Panc1 (cell line): ENCODE results near the gene C7. TPM values are rescaled to one million over a fixed set of nuclear protein-coding genes. Genes with fewer than 3 reads are reported as not detected.

Experiments
- ATAC-seq: fragments of 200-7000 bp; cut with Tn5 transposase; 2 replicates; pipeline ENCODE4 v1.9.1; 2020; ENCODE audit warnings: mild to moderate bottlenecking, moderate library complexity
- BruUV-seq: library from RNA; stranded (reverse); fragments of 400-500 nt; replicated peaks from 2 replicates; lab custom pipeline; 2021; lab: Mats Ljungman, UMichigan
- CTCF ChIA-PET: fragments of 300-600 bp; sonication (Branson Sonifier 250); formaldehyde crosslinking; loops from one replicate; lab custom pipeline; 2022; ENCODE audit warnings: antibody characterized with exemption; lab: Charles Lee
- POLR2A ChIA-PET: fragments of 300-600 bp; sonication (Branson Sonifier 250); formaldehyde crosslinking; loops from one replicate; lab custom pipeline; 2022; ENCODE audit warnings: antibody characterized with exemption; lab: Charles Lee
- DNase-seq: peaks from one replicate; pipeline ENCODE4 v3.0.0-alpha.2; 2010; ENCODE audit warnings: low read depth, low spot score
- H3K27ac ChIP-seq: 2 replicates; pipeline ENCODE4 v1.5.1; 2011; ENCODE audit warnings: mild to moderate bottlenecking, low read length, inconsistent platforms
- H3K27me3 ChIP-seq: fragments of 200-500 bp; sonication (Bioruptor generic); 2 replicates; pipeline ENCODE4 v1.6.0; 2014; ENCODE audit warnings: low read length, inconsistent platforms; ENCODE audit not compliant: control insufficient read depth, insufficient read depth
- H3K36me3 ChIP-seq: fragments of 200-500 bp; sonication (Bioruptor generic); 2 replicates; pipeline ENCODE4 v1.5.1; 2014; ENCODE audit warnings: inconsistent platforms, mild to moderate bottlenecking, low read length, moderate library complexity; ENCODE audit not compliant: control insufficient read depth, insufficient read depth
- H3K4me1 ChIP-seq: 2 replicates; pipeline ENCODE4 v1.5.1; 2011; ENCODE audit warnings: inconsistent platforms, mild to moderate bottlenecking, low read length, moderate library complexity; ENCODE audit not compliant: control insufficient read depth, insufficient read depth
- H3K4me3 ChIP-seq, 2 experiments: 2 replicates each; pipeline ENCODE4 v1.5.1; 2011 to 2012; ENCODE audit warnings: low read depth in 2 of 2, low read length in 2 of 2, mild to moderate bottlenecking in 2 of 2, inconsistent platforms in 1 of 2, moderate library complexity in 1 of 2
- H3K9me3 ChIP-seq: fragments of 200-500 bp; sonication (Bioruptor generic); 2 replicates; pipeline ENCODE4 v1.5.1; 2014; ENCODE audit warnings: low read depth, mild to moderate bottlenecking, inconsistent platforms, low read length, moderate library complexity; ENCODE audit not compliant: control insufficient read depth, insufficient read depth
- CTCF ChIP-seq: fragments of 450-650 bp; IDR thresholded peaks from 2 replicates; pipeline ENCODE4 v1.5.1; 2017; ENCODE audit warnings: mild to moderate bottlenecking
- POLR2AphosphoS5 ChIP-seq: IDR thresholded peaks from 2 replicates; pipeline ENCODE4 v1.6.1; 2012; ENCODE audit warnings: mild to moderate bottlenecking, low read depth, low read length, moderate library complexity
- REST ChIP-seq, 2 experiments: IDR thresholded peaks; 2 replicates each; pipeline ENCODE4 v1.6.1; 2011 to 2012; ENCODE audit warnings: low read depth in 2 of 2, control low read depth in 1 of 2, low read length in 1 of 2, mild to moderate bottlenecking in 1 of 2, moderate library complexity in 1 of 2; ENCODE audit not compliant: insufficient read depth in 1 of 2
- SIN3A ChIP-seq: IDR thresholded peaks from 2 replicates; pipeline ENCODE4 v1.6.1; 2012; ENCODE audit warnings: low read depth, mild to moderate bottlenecking, low read length, moderate library complexity, borderline replicate concordance; ENCODE audit not compliant: insufficient read depth
- TCF7L2 ChIP-seq: IDR thresholded peaks from 2 replicates; pipeline ENCODE4 v1.6.1; 2011; ENCODE audit warnings: mild to moderate bottlenecking, low read depth, low read length, inconsistent platforms
- in situ Hi-C: cut with HindIII; loops from 2 replicates; pipeline ENCODE4 v1.10.0; 2016; ENCODE audit warnings: low sequenced_read_pairs, low pct_unique_long_range_greater_than_20kb
- intact Hi-C: fragments of 100-400 bp; cut with micrococcal nuclease; formaldehyde crosslinking; loops from one replicate; pipeline ENCODE4 v1.10.0; 2022; ENCODE audit not compliant: unreplicated experiment
- total RNA-seq: library from RNA; stranded (reverse); gene quantifications from one replicate; pipeline ENCODE4 v1.2.1, GENCODE V29; 2021; ENCODE audit not compliant: unreplicated experiment

C7 gene
- total RNA-seq, 1 experiment from 2014 or later: 1.4 TPM

- H3K27ac ChIP-seq: no peak overlapping the region
- ATAC-seq: no peak
- H3K4me1 ChIP-seq: no peaks in the 10 kb centered on the region
- no peaks in the 10 kb centered on the region for H3K36me3 ChIP-seq
- intact Hi-C loops: no loop called here
- in situ Hi-C loops: no loop called here
- no peak for DNase-seq
- H3K4me3 ChIP-seq: no peak overlapping the region
- TF ChIP-seq TCF7L2: no peak
- no peak for TF ChIP-seq SIN3A
- no peak for TF ChIP-seq POLR2AphosphoS5
- TF ChIP-seq CTCF: no peak
- TF ChIP-seq REST (IDR thresholded peaks at IDR 0.05; ENCODE audit: insufficient read depth in 1 of 2, low read depth in 2 of 2, low read length in 1 of 2): no peak
- no peaks in the 10 kb centered on the region for H3K27me3 ChIP-seq
- H3K9me3 ChIP-seq: no peaks in the 10 kb centered on the region
- ChIA-PET CTCF (no interaction called here), POLR2A (no interaction called here)
- no TSS peak for BruUV-seq
Measured at GRCh38 chr5:40983781-40984180, 74.5 kb downstream of the C7 start.

GRCh38 chr5:40984884-40985283, 75.6 kb downstream of the C7 start:
- no peaks in the 10 kb centered on the region for H3K36me3 ChIP-seq
- H3K27ac ChIP-seq: no peak overlapping the region
- BruUV-seq: no TSS peak
- in situ Hi-C loops: no loop called here
- H3K27me3 ChIP-seq: no peaks in the 10 kb centered on the region
- no peaks in the 10 kb centered on the region for H3K9me3 ChIP-seq
- CTCF ChIA-PET: no interaction called here
- POLR2A ChIA-PET: no interaction called here
- H3K4me3 ChIP-seq: no peak overlapping the region
- DNase-seq (no peak), ATAC-seq (no peak)
- intact Hi-C loops: no loop called here
- no peak for TF ChIP-seq TCF7L2
- TF ChIP-seq SIN3A: no peak
- TF ChIP-seq POLR2AphosphoS5: no peak
- TF ChIP-seq CTCF: no peak
- no peak for TF ChIP-seq REST (IDR thresholded peaks at IDR 0.05; ENCODE audit: insufficient read depth in 1 of 2, low read depth in 2 of 2, low read length in 1 of 2)
- no peaks in the 10 kb centered on the region for H3K4me1 ChIP-seq
